Dermis blood vessel endothelial cell (primary cell): ENCODE data around the gene CRHR1. TPM values are rescaled to one million over a fixed set of nuclear protein-coding genes. Genes with fewer than 3 reads are reported as not detected.

Source experiments
- DNase-seq: peaks from one replicate; pipeline ENCODE4 v3.0.0; 2010
- total RNA-seq: library from RNA; depleted of rRNA; stranded (reverse); fragments of >200 nt; gene quantifications from 2 replicates; pipeline ENCODE4 v1.2.3, GENCODE V29; 2014

Gene CRHR1
- total RNA-seq, 1 donor from 2014 or later, result not detected

GRCh38 chr17:45824475-45824874, 40.4 kb downstream of the CRHR1 start:
- DNase-seq, result no peak

- no peak for DNase-seq
Observed at GRCh38 chr17:45824901-45825492, 40.9 kb downstream of the CRHR1 start.

DNA sequence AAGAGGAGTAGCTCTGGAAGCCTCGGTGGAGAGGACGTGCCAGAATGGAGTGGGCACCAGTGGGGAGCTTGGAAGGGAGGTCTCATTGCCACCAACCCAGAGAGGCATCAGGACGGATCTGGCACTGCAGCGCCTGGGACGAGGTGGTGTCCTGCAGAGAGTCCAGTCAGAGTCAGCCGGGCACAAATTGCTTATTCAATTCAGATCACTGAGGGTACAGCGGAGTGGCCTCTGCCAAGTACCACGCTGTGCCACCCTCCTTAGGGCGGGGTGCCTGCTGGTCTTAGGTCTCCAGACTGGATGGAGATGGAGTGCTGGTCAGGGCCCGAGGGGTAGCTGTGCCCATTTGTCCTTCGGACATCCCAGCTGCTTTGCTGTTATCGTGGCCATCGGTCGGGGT, 41.7 kb downstream of the CRHR1 start:
- DNase-seq, result no peak

GRCh38 chr17:45826919-45827588, 42.9 kb downstream of the CRHR1 start:
- no peak for DNase-seq

GRCh38 chr17:45828171-45828570, 44.1 kb downstream of the CRHR1 start:
- no peak for DNase-seq

GRCh38 chr17:45828582-45829133, 44.5 kb downstream of the CRHR1 start:
- DNase-seq, result no peak

DNA sequence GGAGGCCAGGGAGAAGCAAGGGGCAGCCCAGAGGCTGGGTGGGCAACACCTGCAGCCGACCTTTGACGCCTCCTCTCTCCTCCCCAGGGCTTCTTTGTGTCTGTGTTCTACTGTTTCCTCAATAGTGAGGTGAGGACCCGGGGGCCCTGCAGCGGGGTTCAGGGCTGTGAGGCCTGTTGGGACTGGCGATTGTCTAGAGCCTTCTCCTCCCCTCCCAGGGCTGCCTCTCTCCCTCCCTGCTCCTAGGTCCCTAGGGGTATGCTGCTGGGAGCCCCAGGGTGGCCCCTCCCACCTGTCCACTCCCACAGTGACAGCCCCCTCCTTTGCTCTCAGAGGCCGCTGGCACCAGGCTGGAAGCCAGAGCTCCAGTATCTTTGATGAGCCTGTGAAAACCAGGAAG, 49.8 kb downstream of the CRHR1 start:
- DNase-seq, result no peak

- DNase-seq, result no peak
Observed at GRCh38 chr17:45834471-45835396, 50.6 kb downstream of the CRHR1 start.

- DNase-seq, result no peak
Observed at GRCh38 chr17:45835481-45835880, 51.4 kb downstream of the CRHR1 start.

- no peak for DNase-seq
Observed at GRCh38 chr17:45836047-45837044, 52.2 kb downstream of the CRHR1 start.

GRCh38 chr17:45837187-45837586, 53.1 kb downstream of the CRHR1 start:
- no peak for DNase-seq

- DNase-seq, result no peak
Observed at GRCh38 chr17:45837603-45838002, 53.5 kb downstream of the CRHR1 start.

DNA sequence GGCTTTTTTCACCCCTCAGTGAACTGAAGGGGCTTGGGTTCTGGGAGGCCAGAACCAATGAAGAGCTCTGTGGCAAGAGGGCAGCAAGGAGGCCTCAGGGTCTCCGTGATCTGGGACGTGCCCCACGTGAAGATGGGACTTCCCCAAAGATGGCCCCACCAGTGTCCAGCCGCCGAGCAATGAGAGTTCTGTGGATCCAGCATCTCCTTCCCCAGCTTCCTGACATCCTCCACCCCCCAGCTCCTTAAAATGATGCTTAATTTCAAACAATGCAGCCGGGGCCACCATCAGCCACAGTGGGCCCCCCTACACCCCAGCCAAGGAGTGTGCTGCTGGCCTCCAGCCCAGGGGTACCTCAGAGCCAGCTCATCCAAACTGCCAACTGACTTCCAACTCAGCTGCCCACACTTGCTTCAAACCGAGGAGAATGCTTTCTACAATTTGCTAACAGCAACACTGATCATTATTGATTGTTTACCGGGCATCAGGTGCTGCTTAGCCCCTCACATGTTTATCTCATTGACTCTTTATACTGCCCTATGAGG, 54.7 kb downstream of the CRHR1 start:
- DNase-seq, result no peak

GRCh38 chr17:45839442-45839841, 55.3 kb downstream of the CRHR1 start:
- no peak for DNase-seq

- no peak for DNase-seq
Observed at GRCh38 chr17:45841186-45841585, 57.1 kb downstream of the CRHR1 start.

GRCh38 chr17:45841883-45842525, 57.9 kb downstream of the CRHR1 start:
- no peak for DNase-seq

DNA sequence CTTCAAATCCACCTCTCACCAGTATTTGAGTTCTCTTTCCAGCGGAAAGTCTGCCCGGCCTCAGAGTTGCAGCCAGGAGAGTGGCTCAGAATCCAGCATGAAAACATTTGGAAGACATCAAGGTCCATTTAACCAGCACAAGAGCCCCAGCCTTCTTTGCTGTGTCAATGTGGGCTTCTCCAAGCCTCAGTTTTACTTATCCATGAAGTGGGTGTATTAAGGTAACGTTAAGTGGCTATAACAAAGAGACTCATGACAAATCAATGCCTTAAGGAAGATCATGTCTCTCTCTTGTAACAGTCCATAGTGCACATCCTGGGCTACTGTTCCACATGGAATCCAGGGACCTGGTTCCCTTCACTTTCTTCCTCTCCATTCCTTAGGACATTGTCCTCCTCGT, 59.6 kb downstream of the CRHR1 start:
- no peak for DNase-seq

GRCh38 chr17:45844695-45845375, 60.7 kb downstream of the CRHR1 start, which contains the start of gene SPPL2C:
Gene SPPL2C (plus strand): TSS chr17:45844881. CDS start chr17:45844907, 26 bp downstream.
- no peak for DNase-seq

- DNase-seq, result no peak
Observed at GRCh38 chr17:45845376-45846185, 61.5 kb downstream of the CRHR1 start.
